ENCODE data around the gene UTF1. TPM values are rescaled to one million over a fixed set of nuclear protein-coding genes. Genes with fewer than 3 reads are reported as not detected.
A peak's percentile ranks its signal among the peaks of the same experiment; 100 is the strongest.

Gene UTF1
- total RNA-seq, 1 donor from 2014 or later: not detected

DNA sequence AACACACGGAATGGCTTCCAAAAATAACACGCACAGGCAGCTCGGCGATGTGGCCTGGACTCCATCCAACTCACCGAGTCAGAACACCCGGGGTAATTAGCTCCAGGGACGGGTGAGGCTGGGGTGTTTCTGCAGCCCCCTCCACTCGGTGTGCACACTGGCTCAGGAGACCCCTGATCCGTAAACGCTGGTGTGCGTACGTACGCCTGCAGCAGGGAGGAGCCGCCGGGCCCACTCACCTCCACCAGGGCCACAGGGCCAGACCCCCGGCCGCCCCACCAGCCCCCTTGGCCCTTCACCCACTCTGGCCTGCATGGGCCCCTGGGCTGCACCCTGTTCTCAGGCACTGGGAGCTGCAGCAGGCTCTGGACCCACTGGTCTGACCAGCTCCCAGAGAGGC is 22.4 kb upstream of the UTF1 start:
- TF ChIP-seq, protein P1, sequence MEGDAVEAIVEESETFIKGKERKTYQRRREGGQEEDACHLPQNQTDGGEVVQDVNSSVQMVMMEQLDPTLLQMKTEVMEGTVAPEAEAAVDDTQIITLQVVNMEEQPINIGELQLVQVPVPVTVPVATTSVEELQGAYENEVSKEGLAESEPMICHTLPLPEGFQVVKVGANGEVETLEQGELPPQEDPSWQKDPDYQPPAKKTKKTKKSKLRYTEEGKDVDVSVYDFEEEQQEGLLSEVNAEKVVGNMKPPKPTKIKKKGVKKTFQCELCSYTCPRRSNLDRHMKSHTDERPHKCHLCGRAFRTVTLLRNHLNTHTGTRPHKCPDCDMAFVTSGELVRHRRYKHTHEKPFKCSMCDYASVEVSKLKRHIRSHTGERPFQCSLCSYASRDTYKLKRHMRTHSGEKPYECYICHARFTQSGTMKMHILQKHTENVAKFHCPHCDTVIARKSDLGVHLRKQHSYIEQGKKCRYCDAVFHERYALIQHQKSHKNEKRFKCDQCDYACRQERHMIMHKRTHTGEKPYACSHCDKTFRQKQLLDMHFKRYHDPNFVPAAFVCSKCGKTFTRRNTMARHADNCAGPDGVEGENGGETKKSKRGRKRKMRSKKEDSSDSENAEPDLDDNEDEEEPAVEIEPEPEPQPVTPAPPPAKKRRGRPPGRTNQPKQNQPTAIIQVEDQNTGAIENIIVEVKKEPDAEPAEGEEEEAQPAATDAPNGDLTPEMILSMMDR (IDR thresholded peaks at IDR 0.05; ENCODE audit: unreplicated experiment): no peak
- H3K27ac Mint-ChIP-seq: no peak overlapping the region
- H3K4me3 Mint-ChIP-seq: no peak overlapping the region

DNA sequence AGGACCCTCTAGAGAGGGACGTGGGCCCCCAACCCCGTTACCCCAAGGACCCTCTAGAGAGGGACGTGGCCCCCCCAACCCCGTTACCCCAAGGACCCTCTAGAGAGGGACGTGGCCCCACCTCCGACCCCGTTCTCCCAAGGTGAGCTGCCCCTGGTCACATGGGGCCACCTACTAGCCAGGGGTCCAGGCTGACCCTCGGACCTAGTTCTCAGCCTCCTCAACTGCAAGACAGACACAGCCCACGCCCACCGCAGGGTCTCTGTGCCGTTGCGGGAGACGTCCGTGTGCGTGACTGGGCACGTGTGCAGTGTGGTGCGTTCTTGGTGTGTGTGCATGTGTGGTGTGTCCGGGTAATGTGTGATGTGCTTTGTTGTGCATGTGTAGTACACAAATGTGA is 21.6 kb upstream of the UTF1 start:
- Mint-ChIP-seq H3K4me3 (no peak overlapping the region), H3K36me3 (peaks cover 3% of the 10 kb centered on the region), H3K9me3 (no peaks in the 10 kb centered on the region), H3K27me3 (ENCODE audit: low read depth) (peaks cover 2% of the 10 kb centered on the region), H3K4me1 (no peaks in the 10 kb centered on the region), H3K27ac (no peak overlapping the region)
- peak in 1 of 2 experiments; percentile 6 for DNase-seq (ENCODE audit: low spot score in 2 of 2, unreplicated experiment in 2 of 2)
- TF ChIP-seq, protein P1 (IDR thresholded peaks at IDR 0.05; ENCODE audit: unreplicated experiment): no peak

More for the DNA sequence above, 22.4 kb upstream of the UTF1 start:
- no peaks in the 10 kb centered on the region for H3K4me1 Mint-ChIP-seq
- peaks cover 2% of the 10 kb centered on the region for H3K27me3 Mint-ChIP-seq (ENCODE audit: low read depth)
- no peak for DNase-seq (ENCODE audit: low spot score in 2 of 2, unreplicated experiment in 2 of 2)
- no peaks in the 10 kb centered on the region for H3K9me3 Mint-ChIP-seq
- H3K36me3 Mint-ChIP-seq: peaks cover 3% of the 10 kb centered on the region

DNA sequence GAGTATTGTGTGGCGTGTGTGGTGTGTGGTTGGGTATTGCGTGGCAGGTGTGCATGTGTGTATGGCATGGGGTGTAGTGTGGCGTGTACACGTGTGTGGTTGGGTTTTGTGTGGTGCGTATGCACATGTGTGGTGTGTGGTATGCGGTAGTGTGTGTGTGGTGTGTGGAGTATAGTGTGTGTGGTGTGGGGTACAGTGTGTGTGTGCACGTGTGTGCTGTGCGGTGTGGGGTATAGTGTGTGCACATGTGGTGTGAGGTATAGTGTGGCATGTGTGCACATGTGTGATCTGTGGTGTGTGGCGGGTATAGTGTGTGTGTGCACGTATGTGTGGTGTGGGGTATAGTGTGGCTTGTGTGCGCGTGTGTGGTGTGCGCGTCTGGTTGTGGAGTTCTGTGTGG is 20.9 kb upstream of the UTF1 start:
- Mint-ChIP-seq H3K4me3 (no peak overlapping the region), H3K9me3 (no peaks in the 10 kb centered on the region), H3K27me3 (ENCODE audit: low read depth) (peaks cover 2% of the 10 kb centered on the region), H3K36me3 (no peaks in the 10 kb centered on the region), H3K4me1 (no peaks in the 10 kb centered on the region), H3K27ac (no peak overlapping the region)
- peak in 1 of 2 experiments; percentile 5 for DNase-seq (ENCODE audit: low spot score in 2 of 2, unreplicated experiment in 2 of 2)
- TF ChIP-seq, protein P1 (IDR thresholded peaks at IDR 0.05; ENCODE audit: unreplicated experiment): no peak

DNA sequence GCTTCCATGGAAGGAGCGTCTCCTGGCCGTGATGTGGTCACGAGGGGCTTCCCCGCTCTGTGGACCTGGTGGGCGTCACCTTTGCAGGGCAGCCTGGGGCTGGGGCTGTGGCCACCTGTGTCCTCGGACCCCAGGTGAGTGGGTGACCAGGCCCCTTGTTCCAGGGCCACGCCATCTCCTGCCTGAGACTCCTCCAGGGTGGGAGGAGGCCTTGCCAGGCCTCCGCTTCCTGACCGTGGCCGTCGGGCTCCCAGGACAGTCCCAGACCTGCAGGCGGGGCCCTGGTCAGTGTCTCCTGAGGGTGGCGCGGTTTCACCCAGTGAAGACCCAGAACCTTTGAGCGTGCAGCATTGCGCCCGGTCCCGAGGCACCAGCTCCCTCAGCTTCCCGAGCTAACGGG is 20.4 kb upstream of the UTF1 start:
- Mint-ChIP-seq H3K27me3 (ENCODE audit: low read depth) (peaks cover 2% of the 10 kb centered on the region), H3K4me1 (no peaks in the 10 kb centered on the region), H3K9me3 (no peaks in the 10 kb centered on the region), H3K27ac (no peak overlapping the region), H3K36me3 (no peaks in the 10 kb centered on the region), H3K4me3 (no peak overlapping the region)
- peak in 1 of 2 experiments; percentile 18 for DNase-seq (ENCODE audit: low spot score in 2 of 2, unreplicated experiment in 2 of 2)
- TF ChIP-seq, protein P1 (IDR thresholded peaks at IDR 0.05; ENCODE audit: unreplicated experiment): no peak

DNA sequence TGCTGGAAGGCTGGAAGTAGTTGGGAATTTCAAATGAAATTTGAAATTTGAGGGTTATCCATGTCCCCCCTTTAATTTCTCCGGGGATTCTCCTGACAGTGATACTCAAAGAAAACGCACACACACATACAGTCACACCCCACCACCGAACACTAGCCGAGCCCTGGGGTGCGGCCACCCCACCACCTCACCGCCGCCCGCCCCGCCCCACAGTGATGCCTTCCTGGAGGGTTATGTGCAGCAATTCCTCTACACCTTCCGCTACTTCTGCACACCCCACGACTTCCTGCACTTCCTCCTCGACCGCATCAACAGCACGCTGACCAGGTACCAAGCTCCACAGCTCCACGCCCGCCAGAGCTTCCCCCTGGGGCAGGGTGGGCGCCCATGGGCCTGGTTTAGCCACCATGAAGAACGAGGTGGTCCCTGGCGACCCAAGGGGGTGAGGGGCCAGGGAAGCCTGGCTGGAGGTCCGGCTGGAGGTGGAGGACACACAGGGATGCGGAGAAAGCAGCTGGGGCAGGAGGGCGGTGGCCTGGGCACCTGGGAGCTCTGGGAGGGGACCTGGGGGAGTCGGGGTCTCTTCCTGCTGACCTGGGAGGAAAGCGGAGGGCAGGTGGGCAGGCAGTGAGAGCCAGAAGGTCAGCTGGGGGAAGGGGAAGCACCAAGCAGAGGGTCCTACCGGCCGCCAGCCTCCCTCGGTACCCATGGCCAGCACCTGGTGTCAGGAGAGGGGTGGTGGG is 19.4 kb upstream of the UTF1 start:
- Mint-ChIP-seq H3K4me1 (no peaks in the 10 kb centered on the region), H3K27me3 (ENCODE audit: low read depth) (peaks cover 2% of the 10 kb centered on the region), H3K9me3 (no peaks in the 10 kb centered on the region), H3K36me3 (no peaks in the 10 kb centered on the region), H3K4me3 (no peak overlapping the region), H3K27ac (no peak overlapping the region)
- DNase-seq (ENCODE audit: low spot score in 2 of 2, unreplicated experiment in 2 of 2): peak in 1 of 2 experiments; percentile 14
- TF ChIP-seq, protein P1 (IDR thresholded peaks at IDR 0.05; ENCODE audit: unreplicated experiment): no peak

Data from mesothelial cell of epicardium (in vitro differentiated cells).